HFFc6 (cell line): ENCODE data around the gene RASSF5. TPM values are rescaled to one million over a fixed set of nuclear protein-coding genes. Genes with fewer than 3 reads are reported as not detected.

Experiments
- DNase-seq: peaks from one replicate; pipeline ENCODE4 v3.0.0-alpha.2; 2018
- H3K27ac Mint-ChIP-seq: 2 replicates; pipeline ENCODE4 v1.8.0; 2020; ENCODE audit warnings: mild to moderate bottlenecking, mixed read lengths
- H3K27me3 Mint-ChIP-seq: 2 replicates; pipeline ENCODE4 v1.8.0; 2021; ENCODE audit warnings: mild to moderate bottlenecking, moderate library complexity, mixed read lengths; ENCODE audit not compliant: insufficient read depth
- H3K36me3 Mint-ChIP-seq: 2 replicates; pipeline ENCODE4 v1.8.0; 2021; ENCODE audit warnings: low read depth, mixed read lengths
- H3K4me1 Mint-ChIP-seq: 2 replicates; pipeline ENCODE4 v1.8.0; 2020; ENCODE audit warnings: low read depth, mixed read lengths
- H3K4me3 Mint-ChIP-seq: 2 replicates; pipeline ENCODE4 v1.8.0; 2020; ENCODE audit warnings: mild to moderate bottlenecking, moderate library complexity, mixed read lengths
- H3K9me3 Mint-ChIP-seq: 2 replicates; pipeline ENCODE4 v1.8.0; 2020; ENCODE audit warnings: mild to moderate bottlenecking, mixed read lengths
- CTCF ChIP-seq: fragments of 200-600 bp; sonication (generic); IDR thresholded peaks from 2 replicates; pipeline ENCODE4 v1.5.0; 2021; ENCODE audit warnings: antibody characterized with exemption, mild to moderate bottlenecking
- total RNA-seq, 6 experiments: library from RNA; stranded (reverse); fragmentation: NEBNext Ultra II Directional; extraction: Animal tissue kit (Norgen Biotek cat#: 25700); gene quantifications; 2 replicates in 1 of 6; 3 replicates in 5 of 6; pipeline ENCODE4 v1.2.3, GENCODE V29; 2021

The RASSF5 gene
- total RNA-seq, 6 experiments from 2014 or later = 0.52 to 1.1 (median 0.82) TPM

GRCh38 chr1:206526064-206526911 lies 19.0 kb downstream of the RASSF5 start:
- Mint-ChIP-seq H3K4me1 (no peaks in the 10 kb centered on the region), H3K36me3 (no peaks in the 10 kb centered on the region), H3K27ac (no peak overlapping the region), H3K4me3 (no peak overlapping the region), H3K27me3 (peaks cover 11% of the 10 kb centered on the region), H3K9me3 (no peaks in the 10 kb centered on the region)
- DNase-seq = no peak
- TF ChIP-seq CTCF = no peak

- Mint-ChIP-seq H3K4me1 (no peaks in the 10 kb centered on the region), H3K27me3 (peaks cover 18% of the 10 kb centered on the region), H3K9me3 (no peaks in the 10 kb centered on the region), H3K36me3 (no peaks in the 10 kb centered on the region), H3K27ac (no peak overlapping the region), H3K4me3 (no peak overlapping the region)
- DNase-seq = no peak
- TF ChIP-seq CTCF = no peak
Observed at GRCh38 chr1:206529425-206529824, 22.1 kb downstream of the RASSF5 start.

GRCh38 chr1:206532368-206532767 lies 25.0 kb downstream of the RASSF5 start:
- H3K27ac Mint-ChIP-seq = no peak overlapping the region
- no peaks in the 10 kb centered on the region for H3K36me3 Mint-ChIP-seq
- H3K27me3 Mint-ChIP-seq = peaks cover 29% of the 10 kb centered on the region
- H3K9me3 Mint-ChIP-seq = no peaks in the 10 kb centered on the region
- peaks cover 11% of the 10 kb centered on the region for H3K4me1 Mint-ChIP-seq
- H3K4me3 Mint-ChIP-seq = no peak overlapping the region
- TF ChIP-seq CTCF = no peak
- DNase-seq = no peak

- H3K27me3 Mint-ChIP-seq = peaks cover 28% of the 10 kb centered on the region
- H3K4me1 Mint-ChIP-seq = peaks cover 17% of the 10 kb centered on the region
- no peak overlapping the region for H3K27ac Mint-ChIP-seq
- no peaks in the 10 kb centered on the region for H3K36me3 Mint-ChIP-seq
- no peak overlapping the region for H3K4me3 Mint-ChIP-seq
- DNase-seq = no peak
- TF ChIP-seq CTCF = no peak
- no peaks in the 10 kb centered on the region for H3K9me3 Mint-ChIP-seq
Observed at GRCh38 chr1:206534552-206534951, 27.2 kb downstream of the RASSF5 start.

- no peaks in the 10 kb centered on the region for H3K36me3 Mint-ChIP-seq
- H3K4me1 Mint-ChIP-seq = peaks cover 17% of the 10 kb centered on the region
- no peaks in the 10 kb centered on the region for H3K9me3 Mint-ChIP-seq
- no peak overlapping the region for H3K27ac Mint-ChIP-seq
- peaks cover 26% of the 10 kb centered on the region for H3K27me3 Mint-ChIP-seq
- TF ChIP-seq CTCF = no peak
- H3K4me3 Mint-ChIP-seq = no peak overlapping the region
- no peak for DNase-seq
Observed at GRCh38 chr1:206535853-206536188, 28.5 kb downstream of the RASSF5 start.
